HEK293 (cell line): Measurements from ENCODE around the gene CD2AP.

ENCODE experiments used
- FEZF1 ChIP-seq: fragments of 450-650 bp; formaldehyde crosslinking; IDR thresholded peaks from 2 replicates; pipeline ENCODE4 v1.5.1; 2016; ENCODE audit warnings: missing biosample characterization, missing genetic modification characterization
- GLIS2 ChIP-seq: fragments of 450-650 bp; formaldehyde crosslinking; IDR thresholded peaks from 2 replicates; pipeline ENCODE4 v1.5.1; 2016; ENCODE audit warnings: missing biosample characterization, missing genetic modification characterization
- HIC1 ChIP-seq: fragments of 450-650 bp; formaldehyde crosslinking; IDR thresholded peaks from 2 replicates; pipeline ENCODE4 v1.5.1; 2016; ENCODE audit warnings: missing biosample characterization, missing genetic modification characterization
- HOXD13 ChIP-seq: sonication (generic); formaldehyde crosslinking; IDR thresholded peaks from 2 replicates; pipeline ENCODE4 v1.8.0; 2022; ENCODE audit warnings: missing genetic modification reagents, borderline replicate concordance
- PRDM1 ChIP-seq: fragments of 450-650 bp; formaldehyde crosslinking; IDR thresholded peaks from 2 replicates; pipeline ENCODE4; 2016; ENCODE audit warnings: missing biosample characterization, missing genetic modification characterization
- REPIN1 ChIP-seq: fragments of 450-650 bp; formaldehyde crosslinking; IDR thresholded peaks from 2 replicates; pipeline ENCODE4 v1.5.1; 2017; ENCODE audit warnings: missing biosample characterization, missing genetic modification characterization, low read depth
- SCRT2 ChIP-seq: fragments of 450-650 bp; formaldehyde crosslinking; IDR thresholded peaks from 2 replicates; pipeline ENCODE4 v1.5.1; 2016; ENCODE audit warnings: missing biosample characterization, missing genetic modification characterization
- YY1 ChIP-seq: fragments of 450-650 bp; formaldehyde crosslinking; IDR thresholded peaks from 2 replicates; pipeline ENCODE4 v1.5.1; 2018; ENCODE audit warnings: missing biosample characterization, missing genetic modification characterization
- ZBTB17 ChIP-seq: fragments of 450-650 bp; formaldehyde crosslinking; IDR thresholded peaks from 2 replicates; pipeline ENCODE4 v1.5.1; 2016; ENCODE audit warnings: missing biosample characterization, missing genetic modification characterization
- ZBTB7A ChIP-seq: fragments of 450-650 bp; formaldehyde crosslinking; IDR thresholded peaks from 2 replicates; pipeline ENCODE4 v1.5.1; 2016; ENCODE audit warnings: low read depth, missing biosample characterization, missing genetic modification characterization
- ZFP37 ChIP-seq: fragments of 450-650 bp; formaldehyde crosslinking; IDR thresholded peaks from 2 replicates; pipeline ENCODE4 v1.5.1; 2016; ENCODE audit warnings: missing biosample characterization, missing genetic modification characterization
- ZNF132 ChIP-seq: fragments of 450-650 bp; formaldehyde crosslinking; IDR thresholded peaks from 2 replicates; pipeline ENCODE4 v1.5.1; 2017; ENCODE audit warnings: missing biosample characterization, missing genetic modification characterization, borderline replicate concordance
- ZNF138 ChIP-seq: fragments of 450-650 bp; formaldehyde crosslinking; IDR thresholded peaks from 2 replicates; pipeline ENCODE4 v1.5.1; 2016; ENCODE audit warnings: missing biosample characterization, missing genetic modification characterization, borderline replicate concordance
- ZNF155 ChIP-seq: fragments of 450-650 bp; formaldehyde crosslinking; IDR thresholded peaks from 2 replicates; pipeline ENCODE4 v1.5.1; 2016; ENCODE audit warnings: missing biosample characterization, missing genetic modification characterization
- ZNF335 ChIP-seq: fragments of 450-650 bp; formaldehyde crosslinking; conservative IDR thresholded peaks from 2 replicates; pipeline ENCODE4 v1.5.1; 2016; ENCODE audit warnings: missing biosample characterization, missing genetic modification characterization
- ZNF350 ChIP-seq: fragments of 450-650 bp; formaldehyde crosslinking; IDR thresholded peaks from 2 replicates; pipeline ENCODE4 v1.5.0; 2017; ENCODE audit warnings: missing biosample characterization, mild to moderate bottlenecking, missing genetic modification characterization
- ZNF354C ChIP-seq: fragments of 450-650 bp; formaldehyde crosslinking; IDR thresholded peaks from 2 replicates; pipeline ENCODE4 v1.5.1; 2016; ENCODE audit warnings: missing biosample characterization, missing genetic modification characterization, low read depth, borderline replicate concordance
- ZNF391 ChIP-seq: fragments of 450-650 bp; formaldehyde crosslinking; IDR thresholded peaks from 2 replicates; pipeline ENCODE4 v1.5.1; 2016; ENCODE audit warnings: low read depth, missing biosample characterization, missing genetic modification characterization, borderline replicate concordance
- ZNF416 ChIP-seq: fragments of 450-650 bp; formaldehyde crosslinking; IDR thresholded peaks from 2 replicates; pipeline ENCODE4 v1.5.1; 2016; ENCODE audit warnings: missing biosample characterization, missing genetic modification characterization
- ZNF423 ChIP-seq: fragments of 450-650 bp; formaldehyde crosslinking; IDR thresholded peaks from 2 replicates; pipeline ENCODE4 v1.5.1; 2016; ENCODE audit warnings: missing biosample characterization, missing genetic modification characterization
- ZNF510 ChIP-seq: fragments of 450-650 bp; formaldehyde crosslinking; IDR thresholded peaks from 2 replicates; pipeline ENCODE4 v1.5.1; 2018; ENCODE audit warnings: mild to moderate bottlenecking, missing genetic modification characterization, missing biosample characterization; ENCODE audit not compliant: insufficient replicate concordance
- ZNF544 ChIP-seq: fragments of 450-650 bp; formaldehyde crosslinking; IDR thresholded peaks from 2 replicates; pipeline ENCODE4 v1.5.0; 2017; ENCODE audit warnings: missing biosample characterization, missing genetic modification characterization
- ZNF549 ChIP-seq: fragments of 450-650 bp; IDR thresholded peaks from 2 replicates; pipeline ENCODE4 v1.5.1; 2018; ENCODE audit warnings: missing biosample characterization, missing genetic modification characterization, mild to moderate bottlenecking, inconsistent platforms, moderate library complexity
- ZNF660 ChIP-seq: fragments of 450-650 bp; IDR thresholded peaks from 2 replicates; pipeline ENCODE4 v1.5.1; 2018; ENCODE audit warnings: missing biosample characterization, mild to moderate bottlenecking, missing genetic modification characterization
- ZSCAN18 ChIP-seq: fragments of 450-650 bp; formaldehyde crosslinking; IDR thresholded peaks from 2 replicates; pipeline ENCODE4 v1.5.1; 2016; ENCODE audit warnings: missing biosample characterization, missing genetic modification characterization
- TF ChIP-seq, protein P1 (sequence below): fragments of 450-650 bp; formaldehyde crosslinking; IDR thresholded peaks from 2 replicates; pipeline ENCODE4 v1.5.1; 2016; ENCODE audit warnings: missing biosample characterization, missing genetic modification characterization
- TF ChIP-seq, protein P2 (sequence below): fragments of 450-650 bp; formaldehyde crosslinking; IDR thresholded peaks from 2 replicates; pipeline ENCODE4 v1.5.1; 2016; ENCODE audit warnings: missing biosample characterization, missing genetic modification characterization
- TF ChIP-seq, protein P3 (sequence below): fragments of 450-650 bp; formaldehyde crosslinking; IDR thresholded peaks from 2 replicates; pipeline ENCODE4 v1.5.1; 2017; ENCODE audit warnings: missing biosample characterization, missing genetic modification characterization
- TF ChIP-seq, protein P4 (sequence below): fragments of 450-650 bp; formaldehyde crosslinking; conservative IDR thresholded peaks from 2 replicates; pipeline ENCODE4 v1.5.1; 2016; ENCODE audit warnings: low read depth, missing biosample characterization, missing genetic modification characterization

CD2AP gene

GRCh38 chr6:47669684-47670513 is 192.3 kb downstream of the CD2AP start (continued):
- TF ChIP-seq, protein P1, sequence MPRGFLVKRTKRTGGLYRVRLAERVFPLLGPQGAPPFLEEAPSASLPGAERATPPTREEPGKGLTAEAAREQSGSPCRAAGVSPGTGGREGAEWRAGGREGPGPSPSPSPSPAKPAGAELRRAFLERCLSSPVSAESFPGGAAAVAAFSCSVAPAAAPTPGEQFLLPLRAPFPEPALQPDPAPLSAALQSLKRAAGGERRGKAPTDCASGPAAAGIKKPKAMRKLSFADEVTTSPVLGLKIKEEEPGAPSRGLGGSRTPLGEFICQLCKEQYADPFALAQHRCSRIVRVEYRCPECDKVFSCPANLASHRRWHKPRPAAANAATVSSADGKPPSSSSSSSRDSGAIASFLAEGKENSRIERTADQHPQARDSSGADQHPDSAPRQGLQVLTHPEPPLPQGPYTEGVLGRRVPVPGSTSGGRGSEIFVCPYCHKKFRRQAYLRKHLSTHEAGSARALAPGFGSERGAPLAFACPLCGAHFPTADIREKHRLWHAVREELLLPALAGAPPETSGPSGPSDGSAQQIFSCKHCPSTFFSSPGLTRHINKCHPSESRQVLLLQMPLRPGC (tag by site-specific recombination): no peak
- no peak for TF ChIP-seq FEZF1 (tag by site-specific recombination)
- TF ChIP-seq, protein P2, sequence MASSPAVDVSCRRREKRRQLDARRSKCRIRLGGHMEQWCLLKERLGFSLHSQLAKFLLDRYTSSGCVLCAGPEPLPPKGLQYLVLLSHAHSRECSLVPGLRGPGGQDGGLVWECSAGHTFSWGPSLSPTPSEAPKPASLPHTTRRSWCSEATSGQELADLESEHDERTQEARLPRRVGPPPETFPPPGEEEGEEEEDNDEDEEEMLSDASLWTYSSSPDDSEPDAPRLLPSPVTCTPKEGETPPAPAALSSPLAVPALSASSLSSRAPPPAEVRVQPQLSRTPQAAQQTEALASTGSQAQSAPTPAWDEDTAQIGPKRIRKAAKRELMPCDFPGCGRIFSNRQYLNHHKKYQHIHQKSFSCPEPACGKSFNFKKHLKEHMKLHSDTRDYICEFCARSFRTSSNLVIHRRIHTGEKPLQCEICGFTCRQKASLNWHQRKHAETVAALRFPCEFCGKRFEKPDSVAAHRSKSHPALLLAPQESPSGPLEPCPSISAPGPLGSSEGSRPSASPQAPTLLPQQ (tag by site-specific recombination): no peak
- TF ChIP-seq YY1 (tag by site-specific recombination): no peak
- TF ChIP-seq HIC1 (tag by site-specific recombination): no peak
- peak; percentile 73 for TF ChIP-seq ZNF335 (tag by site-specific recombination)
- no peak for TF ChIP-seq GLIS2 (tag by site-specific recombination)
- no peak for TF ChIP-seq ZNF132 (tag by site-specific recombination)
- no peak for TF ChIP-seq ZNF660 (tag by site-specific recombination)
- TF ChIP-seq, protein P3, sequence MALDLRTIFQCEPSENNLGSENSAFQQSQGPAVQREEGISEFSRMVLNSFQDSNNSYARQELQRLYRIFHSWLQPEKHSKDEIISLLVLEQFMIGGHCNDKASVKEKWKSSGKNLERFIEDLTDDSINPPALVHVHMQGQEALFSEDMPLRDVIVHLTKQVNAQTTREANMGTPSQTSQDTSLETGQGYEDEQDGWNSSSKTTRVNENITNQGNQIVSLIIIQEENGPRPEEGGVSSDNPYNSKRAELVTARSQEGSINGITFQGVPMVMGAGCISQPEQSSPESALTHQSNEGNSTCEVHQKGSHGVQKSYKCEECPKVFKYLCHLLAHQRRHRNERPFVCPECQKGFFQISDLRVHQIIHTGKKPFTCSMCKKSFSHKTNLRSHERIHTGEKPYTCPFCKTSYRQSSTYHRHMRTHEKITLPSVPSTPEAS: 0 out of 2 replicates have a peak, but pooled peaks have one; percentile 41
- no peak for TF ChIP-seq ZNF350
- TF ChIP-seq ZBTB17 (tag by site-specific recombination): peak; percentile 77
- TF ChIP-seq ZNF354C (tag by site-specific recombination): no peak
- no peak for TF ChIP-seq PRDM1 (tag by site-specific recombination)
- TF ChIP-seq ZNF155 (tag by site-specific recombination): no peak
- no peak for TF ChIP-seq ZSCAN18 (tag by site-specific recombination)
- no peak for TF ChIP-seq ZBTB7A (tag by site-specific recombination)
- no peak for TF ChIP-seq ZNF423 (tag by site-specific recombination)
- TF ChIP-seq ZNF138: no peak
- no peak for TF ChIP-seq ZNF549
- TF ChIP-seq SCRT2 (tag by site-specific recombination): no peak
- TF ChIP-seq ZFP37: no peak
- TF ChIP-seq HOXD13 (CRISPR knock-in tag): no peak
- TF ChIP-seq, protein P4, sequence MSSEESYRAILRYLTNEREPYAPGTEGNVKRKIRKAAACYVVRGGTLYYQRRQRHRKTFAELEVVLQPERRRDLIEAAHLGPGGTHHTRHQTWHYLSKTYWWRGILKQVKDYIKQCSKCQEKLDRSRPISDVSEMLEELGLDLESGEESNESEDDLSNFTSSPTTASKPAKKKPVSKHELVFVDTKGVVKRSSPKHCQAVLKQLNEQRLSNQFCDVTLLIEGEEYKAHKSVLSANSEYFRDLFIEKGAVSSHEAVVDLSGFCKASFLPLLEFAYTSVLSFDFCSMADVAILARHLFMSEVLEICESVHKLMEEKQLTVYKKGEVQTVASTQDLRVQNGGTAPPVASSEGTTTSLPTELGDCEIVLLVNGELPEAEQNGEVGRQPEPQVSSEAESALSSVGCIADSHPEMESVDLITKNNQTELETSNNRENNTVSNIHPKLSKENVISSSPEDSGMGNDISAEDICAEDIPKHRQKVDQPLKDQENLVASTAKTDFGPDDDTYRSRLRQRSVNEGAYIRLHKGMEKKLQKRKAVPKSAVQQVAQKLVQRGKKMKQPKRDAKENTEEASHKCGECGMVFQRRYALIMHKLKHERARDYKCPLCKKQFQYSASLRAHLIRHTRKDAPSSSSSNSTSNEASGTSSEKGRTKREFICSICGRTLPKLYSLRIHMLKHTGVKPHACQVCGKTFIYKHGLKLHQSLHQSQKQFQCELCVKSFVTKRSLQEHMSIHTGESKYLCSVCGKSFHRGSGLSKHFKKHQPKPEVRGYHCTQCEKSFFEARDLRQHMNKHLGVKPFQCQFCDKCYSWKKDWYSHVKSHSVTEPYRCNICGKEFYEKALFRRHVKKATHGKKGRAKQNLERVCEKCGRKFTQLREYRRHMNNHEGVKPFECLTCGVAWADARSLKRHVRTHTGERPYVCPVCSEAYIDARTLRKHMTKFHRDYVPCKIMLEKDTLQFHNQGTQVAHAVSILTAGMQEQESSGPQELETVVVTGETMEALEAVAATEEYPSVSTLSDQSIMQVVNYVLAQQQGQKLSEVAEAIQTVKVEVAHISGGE (tag by site-specific recombination): no peak
- no peak for TF ChIP-seq ZNF510 (tag by site-specific recombination)
- no peak for TF ChIP-seq ZNF544
- no peak for TF ChIP-seq ZNF391
- TF ChIP-seq ZNF416 (tag by site-specific recombination): no peak
- no peak for TF ChIP-seq REPIN1 (tag by site-specific recombination)
